ENCODE measurements around the gene EXOC3L1.

DNA sequence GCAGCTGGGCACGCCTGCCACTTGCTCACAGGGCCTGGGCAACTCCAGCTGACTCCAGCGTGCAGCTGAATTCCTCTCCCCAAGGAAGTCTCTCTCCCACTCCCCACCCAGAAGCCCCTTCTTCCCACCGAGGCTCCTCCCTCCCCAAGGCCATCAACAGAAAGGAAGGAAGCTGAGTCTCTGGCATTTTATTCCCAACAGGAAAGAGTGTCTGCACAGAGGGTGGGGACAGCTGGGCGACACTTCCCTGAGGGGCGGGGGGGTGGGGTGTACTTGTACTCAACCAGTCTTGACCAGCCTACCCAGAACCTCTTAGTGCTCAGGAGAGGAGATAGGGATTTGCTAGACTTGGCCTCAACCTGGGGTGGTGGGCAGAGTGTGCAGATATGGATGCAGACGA is at the start of gene EXOC3L1:
- TF ChIP-seq POLR2A (IDR thresholded peaks at IDR 0.05) (no peak), CTCF (IDR thresholded peaks at IDR 0.05 in 4 of 5, conservative IDR thresholded peaks at IDR 0.05 in 1 of 5) (no peak)

All from gastrocnemius medialis (tissue), 4 donors.